H9 (cell line): Measurements from ENCODE around the gene L3MBTL1. TPM values are rescaled to one million over a fixed set of nuclear protein-coding genes. Genes with fewer than 3 reads are reported as not detected.
A peak's percentile ranks its signal among the peaks of the same experiment; 100 is the strongest.

Source experiments
- DNase-seq: peaks from one replicate; pipeline ENCODE4 v3.0.0-alpha.2; 2017
- H2AFZ ChIP-seq: one replicate; pipeline ENCODE4 v1.6.1; 2013; ENCODE audit warnings: mild to moderate bottlenecking, low read length, control low read depth, moderate library complexity
- H2AK5ac ChIP-seq: 2 replicates; pipeline ENCODE4 v1.6.1; 2013; ENCODE audit warnings: low read length, control low read depth, mixed read lengths; ENCODE audit not compliant: insufficient read length
- H2BK120ac ChIP-seq: one replicate; pipeline ENCODE4 v1.6.1; 2013; ENCODE audit warnings: low read depth, mild to moderate bottlenecking, low read length, control low read depth, inconsistent platforms; ENCODE audit not compliant: poor library complexity, severe bottlenecking
- H2BK12ac ChIP-seq: 2 replicates; pipeline ENCODE4 v1.6.1; 2013; ENCODE audit warnings: low read length, control low read depth, mixed read lengths, low read depth; ENCODE audit not compliant: insufficient read length
- H2BK15ac ChIP-seq: 2 replicates; pipeline ENCODE4 v1.6.1; 2013; ENCODE audit warnings: low read depth, low read length, control low read depth
- H2BK20ac ChIP-seq: one replicate; pipeline ENCODE4 v1.6.1; 2013; ENCODE audit warnings: low read depth, mild to moderate bottlenecking, low read length, control low read depth, inconsistent platforms; ENCODE audit not compliant: poor library complexity, severe bottlenecking
- H2BK5ac ChIP-seq: 2 replicates; pipeline ENCODE4 v1.6.1; 2013; ENCODE audit warnings: low read length, control low read depth, mixed read lengths; ENCODE audit not compliant: insufficient read length
- H3K14ac ChIP-seq: 2 replicates; pipeline ENCODE4 v1.6.1; 2013; ENCODE audit warnings: low read length, control low read depth; ENCODE audit not compliant: insufficient read depth
- H3K18ac ChIP-seq: 2 replicates; pipeline ENCODE4 v1.6.1; 2013; ENCODE audit warnings: low read depth, mild to moderate bottlenecking, mixed read lengths, low read length, control low read depth; ENCODE audit not compliant: insufficient read length
- H3K23ac ChIP-seq: 2 replicates; pipeline ENCODE4 v1.6.1; 2013; ENCODE audit warnings: low read length, control low read depth, mixed read lengths, low read depth; ENCODE audit not compliant: insufficient read length
- H3K23me2 ChIP-seq: 2 replicates; pipeline ENCODE4 v1.6.1; 2013; ENCODE audit warnings: low read depth, mild to moderate bottlenecking, mixed read lengths, low read length, control low read depth; ENCODE audit not compliant: insufficient read length, poor library complexity, severe bottlenecking
- H3K27ac ChIP-seq: 2 replicates; pipeline ENCODE4 v1.5.1; 2013; ENCODE audit warnings: low read length, control low read depth, mixed read lengths, low read depth; ENCODE audit not compliant: insufficient read length
- H3K27me3 ChIP-seq: 2 replicates; pipeline ENCODE4 v1.6.1; 2013; ENCODE audit warnings: low read length, control low read depth, inconsistent platforms; ENCODE audit not compliant: insufficient read depth
- H3K4ac ChIP-seq: 2 replicates; pipeline ENCODE4 v1.6.1; 2013; ENCODE audit warnings: low read depth, mild to moderate bottlenecking, control low read depth, inconsistent platforms, low read length, moderate library complexity
- H3K4me1 ChIP-seq: 2 replicates; pipeline ENCODE4 v1.6.1; 2013; ENCODE audit warnings: low read length, control low read depth, inconsistent platforms; ENCODE audit not compliant: insufficient read depth
- H3K4me2 ChIP-seq: 2 replicates; pipeline ENCODE4 v1.6.1; 2013; ENCODE audit warnings: low read length, control low read depth, mixed read lengths; ENCODE audit not compliant: insufficient read length, insufficient read depth
- H3K56ac ChIP-seq: 2 replicates; pipeline ENCODE4 v1.6.1; 2013; ENCODE audit warnings: low read depth, mild to moderate bottlenecking, mixed read lengths, low read length, control low read depth; ENCODE audit not compliant: insufficient read length
- H3K79me1 ChIP-seq: 2 replicates; pipeline ENCODE4 v1.6.1; 2013; ENCODE audit warnings: low read depth, mild to moderate bottlenecking, moderate library complexity, low read length, control low read depth, inconsistent platforms; ENCODE audit not compliant: insufficient read depth, poor library complexity, severe bottlenecking
- H3K79me2 ChIP-seq: 2 replicates; pipeline ENCODE4 v1.6.1; 2013; ENCODE audit warnings: low read length, control low read depth, inconsistent platforms; ENCODE audit not compliant: insufficient read depth
- H3K9ac ChIP-seq: 2 replicates; pipeline ENCODE4 v1.6.1; 2013; ENCODE audit warnings: low read length, control low read depth, mixed read lengths; ENCODE audit not compliant: insufficient read length; ENCODE audit errors: extremely low read depth
- H3K9me3 ChIP-seq: one replicate; pipeline ENCODE4 v1.6.1; 2013; ENCODE audit warnings: low read depth, low read length, inconsistent platforms; ENCODE audit not compliant: control insufficient read depth
- H3T11ph ChIP-seq: one replicate; pipeline ENCODE4 v1.6.1; 2013; ENCODE audit warnings: mild to moderate bottlenecking, low read length, control low read depth, inconsistent platforms
- H4K20me1 ChIP-seq: one replicate; pipeline ENCODE4 v1.6.1; 2013; ENCODE audit not compliant: control insufficient read depth, insufficient read length, insufficient read depth
- H4K5ac ChIP-seq: 2 replicates; pipeline ENCODE4 v1.6.1; 2013; ENCODE audit warnings: low read depth, mild to moderate bottlenecking, mixed read lengths, low read length, control low read depth; ENCODE audit not compliant: insufficient read length
- H4K8ac ChIP-seq: replicated peaks from 2 replicates; pipeline ENCODE4 v1.6.1; 2013; ENCODE audit warnings: low read length, control low read depth, mixed read lengths, low read depth; ENCODE audit not compliant: insufficient read length
- H4K91ac ChIP-seq: 2 replicates; pipeline ENCODE4 v1.6.1; 2013; ENCODE audit warnings: low read depth, mild to moderate bottlenecking, moderate library complexity, mixed read lengths, low read length, control low read depth; ENCODE audit not compliant: insufficient read length
- H3K27ac Mint-ChIP-seq, 3 experiments: 2 replicates in 2 of 3; 3 replicates in 1 of 3; pipeline ENCODE4 v1.8.0; 2020 to 2021; ENCODE audit warnings: mixed read lengths in 3 of 3, mild to moderate bottlenecking in 1 of 3, moderate library complexity in 1 of 3
- H3K27me3 Mint-ChIP-seq: 2 replicates; pipeline ENCODE4 v1.8.0; 2021; ENCODE audit warnings: low read depth, mild to moderate bottlenecking, moderate library complexity, mixed read lengths
- H3K36me3 Mint-ChIP-seq, 3 experiments: 2 replicates in 2 of 3; 3 replicates in 1 of 3; pipeline ENCODE4 v1.8.0; 2020 to 2021; ENCODE audit warnings: low read depth in 3 of 3, mixed read lengths in 3 of 3; ENCODE audit not compliant: insufficient read depth in 1 of 3
- H3K4me1 Mint-ChIP-seq, 2 experiments: 2 replicates each; pipeline ENCODE4 v1.8.0; 2020; ENCODE audit warnings: mixed read lengths in 2 of 2
- H3K4me3 Mint-ChIP-seq, 2 experiments: 2 replicates in 1 of 2; 3 replicates in 1 of 2; pipeline ENCODE4 v1.8.0; 2020 to 2021; ENCODE audit warnings: mild to moderate bottlenecking in 2 of 2, mixed read lengths in 2 of 2, moderate library complexity in 1 of 2
- H3K9me3 Mint-ChIP-seq, 2 experiments: 2 replicates in 1 of 2; 3 replicates in 1 of 2; pipeline ENCODE4 v1.8.0; 2020; ENCODE audit warnings: mild to moderate bottlenecking in 2 of 2, mixed read lengths in 2 of 2, moderate library complexity in 1 of 2
- CTCF ChIP-seq: fragments of 200-600 bp; sonication (generic); conservative IDR thresholded peaks from 3 replicates; pipeline ENCODE4 v1.8.0; 2021; ENCODE audit warnings: antibody characterized with exemption, mild to moderate bottlenecking
- WGBS: extraction: QIAGEN DNeasy Blood & Tissue Kit; methylation state at CpG from one replicate; pipeline ENCODE4 v1.1.7; 2013; ENCODE audit warnings: missing lambda C conversion rate, low lambda C conversion rate, mixed read lengths; ENCODE audit not compliant: insufficient read length; ENCODE audit errors: extremely low coverage; 5-methylcytosine and 5-hydroxymethylcytosine counted together
- total RNA-seq: library from RNA; stranded (reverse); gene quantifications from 2 replicates; pipeline ENCODE4 v1.2.1, GENCODE V29; 2021

L3MBTL1 gene
- total RNA-seq, 1 experiment from 2014 or later: 19.9 TPM

- TF ChIP-seq CTCF: no peak
- Histone ChIP-seq H3K27ac (no peak overlapping the region), H3K9ac (no peak overlapping the region), H3K9me3 (no peaks in the 10 kb centered on the region), H3K56ac (no peak overlapping the region), H3K4ac (no peak overlapping the region), H3K4me2 (no peak overlapping the region), H2BK12ac (no peak overlapping the region), H3K4me1 (no peaks in the 10 kb centered on the region), H2BK20ac (no peak overlapping the region), H3K14ac (peak overlapping the region; percentile 13; the same call in 1 of the 2 replicates), H4K8ac (no peak overlapping the region), H2AFZ (no peak overlapping the region), H4K20me1 (no peaks in the 10 kb centered on the region), H2AK5ac (no peak overlapping the region), H3K79me1 (no peaks in the 10 kb centered on the region), H3K79me2 (no peaks in the 10 kb centered on the region), H2BK120ac (no peak overlapping the region), H4K91ac (no peak overlapping the region), H4K5ac (no peak overlapping the region), H3K18ac (no peak overlapping the region), H3T11ph (no peak overlapping the region), H3K23me2 (no peaks in the 10 kb centered on the region), H3K23ac (no peak overlapping the region), H3K27me3 (no peaks in the 10 kb centered on the region), H2BK5ac (no peak overlapping the region), H2BK15ac (no peak overlapping the region)
- no CpG with 5 or more reads among the region's 18 CpGs for WGBS
- Mint-ChIP-seq H3K36me3 (no peaks in the 10 kb centered on the region), H3K4me1 (peaks cover 3% of the 10 kb centered on the region in 2 experiments; a peak in 3 of 4 replicates), H3K27me3 (no peaks in the 10 kb centered on the region), H3K27ac (no peak overlapping the region), H3K9me3 (no peaks in the 10 kb centered on the region), H3K4me3 (no peak overlapping the region)
- no peak for DNase-seq
These were observed 57.7 kb downstream of the L3MBTL1 start for GRCh38 chr20:43564993-43565757.
